Urothelium cell line (cell line): ENCODE results near the gene OR10H2.
"Not testable (repeated sequence)": the region's sequence is repeated elsewhere in the genome, so short reads cannot be mapped to it uniquely, and the experiment has no call there.

Experiments
- DNase-seq: peaks from one replicate; pipeline ENCODE4 v3.0.0; 2011; ENCODE audit warnings: low spot score, mixed read lengths
- FAIRE-seq: peaks from 2 replicates; lab custom pipeline; 2011; peaks lifted over from hg19 to GRCh38; lab: Jason Lieb, UNC

Gene OR10H2

GRCh38 chr19:15759962-15760565, 32.2 kb downstream of the OR10H2 start:
- FAIRE-seq: no peak
- peak; percentile 26 for DNase-seq

- FAIRE-seq: no peak
- no peak for DNase-seq
Observed at GRCh38 chr19:15769586-15769985, 41.8 kb downstream of the OR10H2 start.

GRCh38 chr19:15774159-15774558, 46.3 kb downstream of the OR10H2 start:
- FAIRE-seq, DNase-seq: not testable (repeated sequence)

GRCh38 chr19:15775249-15775648, 47.4 kb downstream of the OR10H2 start:
- FAIRE-seq: no peak
- no peak for DNase-seq

GRCh38 chr19:15776264-15776663, 48.4 kb downstream of the OR10H2 start:
- DNase-seq (no peak), FAIRE-seq (no peak)

- FAIRE-seq: no peak
- DNase-seq: no peak
Observed at GRCh38 chr19:15776991-15777970, 49.5 kb downstream of the OR10H2 start.
